ENCODE measurements around the gene SERINC3. TPM values are rescaled to one million over a fixed set of nuclear protein-coding genes. Genes with fewer than 3 reads are reported as not detected.

Gene SERINC3
- total RNA-seq (2013; cell fraction: nucleolus; rRNA removed), result 55.2 and 56.0 TPM in 2 replicates
- total RNA-seq (2014; rRNA removed), result 24.5 and 31.5 TPM in 2 replicates
- total RNA-seq (2014; rRNA removed; fragmentation: Illumina TruSeq; extraction: Trizol), result 33.3 and 33.8 TPM in 2 replicates
- total RNA-seq (2021), result 35.0 and 35.3 TPM in 2 replicates
- 31.5 TPM for polyA plus RNA-seq (2011; ENCODE audit: low read depth)
- polyA plus RNA-seq (2011; rRNA removed), result 88.7 and 96.8 TPM in 2 replicates
- polyA plus RNA-seq (2011; cell fraction: cytosol; rRNA removed), result 108 and 110 TPM in 2 replicates
- 39.5 and 50.6 TPM in 2 replicates for polyA plus RNA-seq (2011; cell fraction: nucleus; rRNA removed)
- polyA plus RNA-seq (2012), result 34.3 and 41.9 TPM in 2 replicates
- 39.8 and 41.9 TPM in 2 replicates for polyA plus RNA-seq (2014; fragmentation: Illumina TruSeq; extraction: Trizol)
- 10 to 100 TPM; 37.8 to 55.6 TPM for polyA plus RNA-seq (2014; fragmentation: Nextera tagmentation; extraction: Ambion mirVana)
- 31.8 and 34.0 TPM in 2 replicates for polyA plus RNA-seq (2014; rRNA removed)
- 10 to 100 TPM; 59.0 to 59.8 TPM for polyA plus RNA-seq (2016; fragmentation: Nextera tagmentation; extraction: Ambion mirVana)
- 242 and 250 TPM in 2 replicates for polyA minus RNA-seq (2011; rRNA and poly(A)+ RNA removed)
- polyA minus RNA-seq (2011; cell fraction: cytosol; rRNA and poly(A)+ RNA removed), result 44.1 and 47.9 TPM in 2 replicates
- polyA minus RNA-seq (2011; cell fraction: nucleus; rRNA and poly(A)+ RNA removed), result 23.2 and 23.7 TPM in 2 replicates
- percentile 91 among the genes with signal in this experiment for Bru-seq, nascent RNA
- percentile 95 among the genes with signal in this experiment for BruChase-seq, experiment 1, labeled RNA remaining after a 6-hour chase
- BruChase-seq, experiment 2, labeled RNA remaining after a 2-hour chase, result percentile 94 among the genes with signal in this experiment
- long read RNA-seq, experiment 1, full-length matches to known transcripts, result 49 of 52 reads
- long read RNA-seq, experiment 1, partial matches to known transcripts, result 0 of 52 reads
- long read RNA-seq, experiment 1, other reads (novel, unspliced or antisense), result 3 of 52 reads
- long read RNA-seq, experiment 2, full-length matches to known transcripts, result 304 of 350 reads
- long read RNA-seq, experiment 2, partial matches to known transcripts, result 24 of 350 reads
- long read RNA-seq, experiment 2, other reads (novel, unspliced or antisense), result 22 of 350 reads

DNA sequence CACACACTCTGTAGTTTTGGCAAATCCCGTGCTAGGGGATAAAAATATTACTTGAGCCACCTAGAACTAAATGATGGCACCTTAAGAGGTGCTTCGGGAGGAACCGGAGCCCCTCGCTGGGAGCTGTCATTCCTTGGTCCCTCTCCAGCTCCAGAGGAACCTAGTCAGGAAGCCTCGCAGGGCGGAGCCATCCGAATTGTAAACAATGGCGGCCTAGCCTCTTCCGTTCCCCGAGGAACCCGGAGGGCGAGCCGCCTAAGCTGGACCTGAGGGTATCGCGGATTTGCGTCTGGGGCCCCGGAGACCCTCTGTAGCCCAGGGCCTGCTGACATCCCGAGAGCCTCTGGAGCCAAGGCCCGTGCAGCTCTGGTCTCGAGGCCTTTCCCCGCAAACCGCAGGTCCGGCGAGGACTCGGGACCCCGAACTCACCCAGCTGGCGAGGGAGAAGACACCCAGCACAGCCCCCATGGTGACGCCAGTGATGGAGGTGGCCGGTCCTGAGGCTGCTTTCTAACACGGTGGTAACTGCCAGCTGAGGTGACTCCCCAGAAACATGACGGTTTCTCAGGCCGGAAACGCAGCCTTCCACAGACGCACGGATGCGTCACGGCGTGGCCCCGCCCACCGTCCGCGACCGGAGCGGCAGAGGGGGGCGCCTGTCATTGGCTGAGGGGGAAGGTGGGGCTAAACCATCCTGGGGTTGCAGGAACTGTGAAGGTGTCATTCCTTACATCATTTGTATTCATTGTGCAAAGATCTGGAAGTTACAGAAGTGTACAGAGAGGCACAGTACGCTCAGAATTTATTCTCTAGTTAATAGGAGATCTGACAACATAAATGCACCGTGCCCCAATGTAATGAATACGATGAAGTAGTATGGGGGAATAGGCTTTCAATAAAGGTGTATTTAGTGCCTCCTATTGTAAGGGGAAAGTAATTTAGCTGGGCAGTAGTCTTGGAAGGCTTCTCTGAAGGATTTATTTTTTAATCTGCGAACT, at the start of gene SERINC3:
TSS of gene SERINC3 (minus strand) at position 587 of the 998 bp plus-strand sequence. CDS start at position 468, 119 bp downstream.
- H3K79me2 ChIP-seq (ENCODE audit: control insufficient read depth, insufficient read depth, low read length), result peaks cover 41% of the 10 kb centered on the region
- peak within 1 kb of the TSS; percentile 96 for H2AFZ ChIP-seq (ENCODE audit: control insufficient read depth, low read depth, low read length)
- SMC1A ChIA-PET (ENCODE audit: uncharacterized antibody, unreplicated experiment), result interaction anchor here (0.7 to 2.3 kb wide), 14 partner anchors 14 to 574 kb away, joined by 3 to 8 read pairs (median 4); partner anchors contain the start of genes PKIG and TTPAL
- in situ Hi-C loops (cut with MboI) (no loop called here), intact Hi-C loops (cut with micrococcal nuclease; ENCODE audit: unreplicated experiment) (loop anchor here (5.0 kb wide), 1 partner anchor 86 kb away; no protein-coding TSS in a partner anchor)
- H3K9ac ChIP-seq (ENCODE audit: control insufficient read depth, insufficient read depth, low read length), result peak within 1 kb of the TSS; percentile 95
- WGBS (ENCODE audit: insufficient coverage, insufficient replicate concordance, low lambda C conversion rate, missing lambda C conversion rate), result under 1% methylated on average over 49 of the region's 49 CpGs
- POLR2A ChIA-PET, result interaction anchor here (0.5 to 2.7 kb wide), 7 partner anchors 12 to 150 kb away, joined by 3 to 12 read pairs (median 3); partner anchors contain the start of genes PKIG and TTPAL
- peak; percentile 98 for ATAC-seq
- no peaks in the 10 kb centered on the region for H3K27me3 ChIP-seq (replicated peaks in 1 of 2; ENCODE audit: control insufficient read depth in 2 of 2, insufficient read depth in 2 of 2, low read length in 1 of 2)
- no peaks in the 10 kb centered on the region for H3K9me3 ChIP-seq (replicated peaks; ENCODE audit: control insufficient read depth, insufficient read depth, low read length)
- peaks cover 7% of the 10 kb centered on the region; the same call in 1 of the 2 replicates for H3K4me1 ChIP-seq (ENCODE audit: control insufficient read depth, insufficient read depth, low read length)
- DNase-seq (ENCODE audit: low read depth, low spot score), result peak; percentile 78
- peak; percentile 98 for FAIRE-seq
- peak within 1 kb of the TSS; percentile 93 for H3K27ac ChIP-seq (ENCODE audit: control insufficient read depth, insufficient read depth)
- H3K4me3 ChIP-seq, result peak within 1 kb of the TSS; percentile 94
- H4K20me1 ChIP-seq (ENCODE audit: control insufficient read depth, insufficient read depth), result no peaks in the 10 kb centered on the region
- RAD21 ChIA-PET (ENCODE audit: unreplicated experiment), result interaction anchor here (0.6 to 1.8 kb wide), 5 partner anchors 23 to 96 kb away, joined by 3 to 7 read pairs (median 3); no protein-coding TSS in a partner anchor
- peak within 1 kb of the TSS; percentile 85 for H3K4me2 ChIP-seq (ENCODE audit: control insufficient read depth, insufficient read depth)
- TSS peak; percentile 72 for BruUV-seq (replicated peaks)
- H3K36me3 ChIP-seq (ENCODE audit: control insufficient read depth in 2 of 2, insufficient read depth in 2 of 2, low read length in 1 of 2), result no peaks in the 10 kb centered on the region
- CTCF ChIA-PET, result interaction anchor here (0.7 to 3.3 kb wide), 21 partner anchors 8 to 311 kb away, joined by 3 to 15 read pairs (median 3); partner anchors contain the start of genes OSER1 and TTPAL
- TF ChIP-seq ZZZ3 (IDR thresholded peaks at IDR 0.05; ENCODE audit: control insufficient read depth, insufficient read length, low read depth) (no peak), ZNF24 (IDR thresholded peaks at IDR 0.05) (0 out of 2 replicates have a peak, but pooled peaks have one; percentile 9), SIN3A (IDR thresholded peaks at IDR 0.05; ENCODE audit: low read depth, low read length) (peak; percentile 69; the same call in 1 of the 2 replicates), IKZF1 (conservative IDR thresholded peaks at IDR 0.05) (peak; percentile 56), SMC3 (IDR thresholded peaks at IDR 0.05; ENCODE audit: borderline replicate concordance, low read length) (no peak; the same call in 1 of the 2 replicates), EP300 (IDR thresholded peaks at IDR 0.05; ENCODE audit: borderline replicate concordance in 1 of 2, control insufficient read depth in 1 of 2, low read depth in 2 of 2, low read length in 2 of 2) (peak; percentile 23 to 25; a peak in 1 of 4 replicates)
- TF ChIP-seq, protein P1, sequence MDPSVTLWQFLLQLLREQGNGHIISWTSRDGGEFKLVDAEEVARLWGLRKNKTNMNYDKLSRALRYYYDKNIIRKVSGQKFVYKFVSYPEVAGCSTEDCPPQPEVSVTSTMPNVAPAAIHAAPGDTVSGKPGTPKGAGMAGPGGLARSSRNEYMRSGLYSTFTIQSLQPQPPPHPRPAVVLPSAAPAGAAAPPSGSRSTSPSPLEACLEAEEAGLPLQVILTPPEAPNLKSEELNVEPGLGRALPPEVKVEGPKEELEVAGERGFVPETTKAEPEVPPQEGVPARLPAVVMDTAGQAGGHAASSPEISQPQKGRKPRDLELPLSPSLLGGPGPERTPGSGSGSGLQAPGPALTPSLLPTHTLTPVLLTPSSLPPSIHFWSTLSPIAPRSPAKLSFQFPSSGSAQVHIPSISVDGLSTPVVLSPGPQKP (IDR thresholded peaks at IDR 0.05; ENCODE audit: low read depth, low read length), result peak; percentile 59
- TF ChIP-seq, protein P2, sequence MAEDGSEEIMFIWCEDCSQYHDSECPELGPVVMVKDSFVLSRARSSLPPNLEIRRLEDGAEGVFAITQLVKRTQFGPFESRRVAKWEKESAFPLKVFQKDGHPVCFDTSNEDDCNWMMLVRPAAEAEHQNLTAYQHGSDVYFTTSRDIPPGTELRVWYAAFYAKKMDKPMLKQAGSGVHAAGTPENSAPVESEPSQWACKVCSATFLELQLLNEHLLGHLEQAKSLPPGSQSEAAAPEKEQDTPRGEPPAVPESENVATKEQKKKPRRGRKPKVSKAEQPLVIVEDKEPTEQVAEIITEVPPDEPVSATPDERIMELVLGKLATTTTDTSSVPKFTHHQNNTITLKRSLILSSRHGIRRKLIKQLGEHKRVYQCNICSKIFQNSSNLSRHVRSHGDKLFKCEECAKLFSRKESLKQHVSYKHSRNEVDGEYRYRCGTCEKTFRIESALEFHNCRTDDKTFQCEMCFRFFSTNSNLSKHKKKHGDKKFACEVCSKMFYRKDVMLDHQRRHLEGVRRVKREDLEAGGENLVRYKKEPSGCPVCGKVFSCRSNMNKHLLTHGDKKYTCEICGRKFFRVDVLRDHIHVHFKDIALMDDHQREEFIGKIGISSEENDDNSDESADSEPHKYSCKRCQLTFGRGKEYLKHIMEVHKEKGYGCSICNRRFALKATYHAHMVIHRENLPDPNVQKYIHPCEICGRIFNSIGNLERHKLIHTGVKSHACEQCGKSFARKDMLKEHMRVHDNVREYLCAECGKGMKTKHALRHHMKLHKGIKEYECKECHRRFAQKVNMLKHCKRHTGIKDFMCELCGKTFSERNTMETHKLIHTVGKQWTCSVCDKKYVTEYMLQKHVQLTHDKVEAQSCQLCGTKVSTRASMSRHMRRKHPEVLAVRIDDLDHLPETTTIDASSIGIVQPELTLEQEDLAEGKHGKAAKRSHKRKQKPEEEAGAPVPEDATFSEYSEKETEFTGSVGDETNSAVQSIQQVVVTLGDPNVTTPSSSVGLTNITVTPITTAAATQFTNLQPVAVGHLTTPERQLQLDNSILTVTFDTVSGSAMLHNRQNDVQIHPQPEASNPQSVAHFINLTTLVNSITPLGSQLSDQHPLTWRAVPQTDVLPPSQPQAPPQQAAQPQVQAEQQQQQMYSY (CRISPR knock-in tag; IDR thresholded peaks at IDR 0.05), result no peak
- TF ChIP-seq, protein P3, sequence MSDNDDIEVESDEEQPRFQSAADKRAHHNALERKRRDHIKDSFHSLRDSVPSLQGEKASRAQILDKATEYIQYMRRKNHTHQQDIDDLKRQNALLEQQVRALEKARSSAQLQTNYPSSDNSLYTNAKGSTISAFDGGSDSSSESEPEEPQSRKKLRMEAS (IDR thresholded peaks at IDR 0.05; ENCODE audit: low read depth, low read length), result no peak
